Measurements from ENCODE around the gene CNMD. TPM values are rescaled to one million over a fixed set of nuclear protein-coding genes. Genes with fewer than 3 reads are reported as not detected.

The CNMD gene
- total RNA-seq: under 1 TPM in 2 of 4 donors, not detected in 2; 0.44 to 0.51 TPM

DNA sequence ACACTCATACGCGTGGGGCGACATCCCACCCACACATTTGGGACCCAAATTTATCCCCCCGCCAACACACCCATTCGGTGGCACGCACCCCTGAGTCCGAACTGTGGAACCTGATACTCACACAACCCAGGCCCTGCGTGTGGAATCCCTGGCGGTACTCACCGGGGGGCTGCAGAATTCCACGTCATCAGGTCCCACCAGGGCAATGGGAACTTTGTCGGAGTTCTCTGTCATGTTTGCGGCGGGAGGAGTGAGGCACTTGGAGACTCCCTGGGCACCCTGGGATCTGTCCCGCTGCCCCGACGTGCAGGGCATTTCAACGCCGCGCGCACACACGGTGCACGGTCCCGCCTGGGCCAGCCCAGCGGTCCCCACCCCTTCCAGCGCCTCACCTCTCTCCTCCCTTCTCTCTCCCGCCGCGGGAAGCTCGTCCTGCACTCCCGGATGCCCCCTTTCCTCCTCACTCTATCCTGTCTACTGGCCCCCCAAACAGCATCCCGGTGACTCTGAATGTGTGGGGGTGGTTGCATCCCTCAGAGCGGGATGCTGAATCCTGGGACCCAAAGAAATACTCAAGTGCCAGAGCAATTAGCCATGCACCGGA lies at the start of gene CNMD:
Gene CNMD (minus strand): TSS at position 353 of the 604 bp plus-strand sequence. CDS start 119 bp downstream, at position 234.
- TF ChIP-seq, protein P1, sequence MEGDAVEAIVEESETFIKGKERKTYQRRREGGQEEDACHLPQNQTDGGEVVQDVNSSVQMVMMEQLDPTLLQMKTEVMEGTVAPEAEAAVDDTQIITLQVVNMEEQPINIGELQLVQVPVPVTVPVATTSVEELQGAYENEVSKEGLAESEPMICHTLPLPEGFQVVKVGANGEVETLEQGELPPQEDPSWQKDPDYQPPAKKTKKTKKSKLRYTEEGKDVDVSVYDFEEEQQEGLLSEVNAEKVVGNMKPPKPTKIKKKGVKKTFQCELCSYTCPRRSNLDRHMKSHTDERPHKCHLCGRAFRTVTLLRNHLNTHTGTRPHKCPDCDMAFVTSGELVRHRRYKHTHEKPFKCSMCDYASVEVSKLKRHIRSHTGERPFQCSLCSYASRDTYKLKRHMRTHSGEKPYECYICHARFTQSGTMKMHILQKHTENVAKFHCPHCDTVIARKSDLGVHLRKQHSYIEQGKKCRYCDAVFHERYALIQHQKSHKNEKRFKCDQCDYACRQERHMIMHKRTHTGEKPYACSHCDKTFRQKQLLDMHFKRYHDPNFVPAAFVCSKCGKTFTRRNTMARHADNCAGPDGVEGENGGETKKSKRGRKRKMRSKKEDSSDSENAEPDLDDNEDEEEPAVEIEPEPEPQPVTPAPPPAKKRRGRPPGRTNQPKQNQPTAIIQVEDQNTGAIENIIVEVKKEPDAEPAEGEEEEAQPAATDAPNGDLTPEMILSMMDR (IDR thresholded peaks at IDR 0.05; ENCODE audit: low read depth): no peak

- TF ChIP-seq, protein P1 (IDR thresholded peaks at IDR 0.05; ENCODE audit: low read depth): no peak
Observed at GRCh38 chr13:52788011-52788410, 48.4 kb upstream of the CNMD start.

- TF ChIP-seq, protein P1 (IDR thresholded peaks at IDR 0.05; ENCODE audit: low read depth): no peak
Observed at GRCh38 chr13:52787235-52787634, 47.6 kb upstream of the CNMD start.

- TF ChIP-seq, protein P1 (IDR thresholded peaks at IDR 0.05; ENCODE audit: low read depth): no peak
Observed at GRCh38 chr13:52786766-52787165, 47.1 kb upstream of the CNMD start.

- TF ChIP-seq, protein P1 (IDR thresholded peaks at IDR 0.05; ENCODE audit: low read depth): no peak
Observed at GRCh38 chr13:52785739-52786138, 46.1 kb upstream of the CNMD start.

GRCh38 chr13:52784591-52785340 lies 45.1 kb upstream of the CNMD start:
- TF ChIP-seq, protein P1 (IDR thresholded peaks at IDR 0.05; ENCODE audit: low read depth): no peak

DNA sequence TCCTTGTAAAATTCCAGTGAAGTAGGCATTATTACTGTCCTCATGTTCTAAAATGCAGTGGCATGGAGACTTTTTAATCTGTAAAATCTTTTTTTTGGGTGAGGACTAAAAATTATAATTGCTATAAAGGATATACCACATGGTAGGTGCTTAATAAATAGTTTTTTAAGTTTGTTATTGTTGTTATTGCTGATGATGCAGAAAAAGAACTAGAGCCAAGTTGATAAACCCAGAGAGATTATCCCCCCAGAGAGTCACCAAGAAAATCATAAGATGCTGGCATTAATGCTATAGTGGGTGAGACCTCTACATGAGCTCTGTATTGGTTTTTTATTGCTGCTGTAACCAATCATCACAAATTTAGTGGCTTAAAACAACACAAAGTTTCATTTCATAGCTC lies 44.3 kb upstream of the CNMD start:
- TF ChIP-seq, protein P1 (IDR thresholded peaks at IDR 0.05; ENCODE audit: low read depth): no peak
